ENCODE measurements around the gene NPM1.

NPM1 gene

GRCh38 chr5:171426266-171426665 is 38.6 kb downstream of the NPM1 start:
- in situ Hi-C loops (cut with MboI; ENCODE audit: low sequenced_read_pairs): no loop called here

GRCh38 chr5:171426680-171427079 is 39.0 kb downstream of the NPM1 start:
- in situ Hi-C loops (cut with MboI; ENCODE audit: low sequenced_read_pairs): no loop called here

GRCh38 chr5:171427318-171428167 is 39.9 kb downstream of the NPM1 start:
- in situ Hi-C loops (cut with MboI; ENCODE audit: low sequenced_read_pairs): no loop called here

- in situ Hi-C loops (cut with MboI; ENCODE audit: low sequenced_read_pairs): no loop called here
Observed at GRCh38 chr5:171428168-171428696, 40.6 kb downstream of the NPM1 start.

- in situ Hi-C loops (cut with MboI; ENCODE audit: low sequenced_read_pairs): no loop called here
Observed at GRCh38 chr5:171428809-171429542, 41.3 kb downstream of the NPM1 start.

GRCh38 chr5:171429543-171429910 is 41.9 kb downstream of the NPM1 start:
- in situ Hi-C loops (cut with MboI; ENCODE audit: low sequenced_read_pairs): no loop called here

- in situ Hi-C loops (cut with MboI; ENCODE audit: low sequenced_read_pairs): no loop called here
Observed at GRCh38 chr5:171431251-171431777, 43.7 kb downstream of the NPM1 start.

- in situ Hi-C loops (cut with MboI; ENCODE audit: low sequenced_read_pairs): no loop called here
Observed at GRCh38 chr5:171432076-171432475, 44.4 kb downstream of the NPM1 start.

GRCh38 chr5:171432583-171433351 is 45.1 kb downstream of the NPM1 start:
- in situ Hi-C loops (cut with MboI; ENCODE audit: low sequenced_read_pairs): no loop called here

- in situ Hi-C loops (cut with MboI; ENCODE audit: low sequenced_read_pairs): no loop called here
Observed at GRCh38 chr5:171433352-171433698, 45.7 kb downstream of the NPM1 start.

GRCh38 chr5:171433982-171434676 is 46.5 kb downstream of the NPM1 start:
- in situ Hi-C loops (cut with MboI; ENCODE audit: low sequenced_read_pairs): no loop called here

- in situ Hi-C loops (cut with MboI; ENCODE audit: low sequenced_read_pairs): no loop called here
Observed at GRCh38 chr5:171434874-171435273, 47.2 kb downstream of the NPM1 start.

GRCh38 chr5:171435908-171436307 is 48.3 kb downstream of the NPM1 start:
- in situ Hi-C loops (cut with MboI; ENCODE audit: low sequenced_read_pairs): no loop called here

GRCh38 chr5:171436804-171437285 is 49.2 kb downstream of the NPM1 start:
- in situ Hi-C loops (cut with MboI; ENCODE audit: low sequenced_read_pairs): no loop called here

GRCh38 chr5:171437286-171437821 is 49.7 kb downstream of the NPM1 start:
- in situ Hi-C loops (cut with MboI; ENCODE audit: low sequenced_read_pairs): no loop called here

GRCh38 chr5:171438738-171439137 is 51.1 kb downstream of the NPM1 start:
- in situ Hi-C loops (cut with MboI; ENCODE audit: low sequenced_read_pairs): no loop called here

- in situ Hi-C loops (cut with MboI; ENCODE audit: low sequenced_read_pairs): no loop called here
Observed at GRCh38 chr5:171441246-171441791, 53.7 kb downstream of the NPM1 start.

GRCh38 chr5:171442287-171443042 is 54.8 kb downstream of the NPM1 start:
- in situ Hi-C loops (cut with MboI; ENCODE audit: low sequenced_read_pairs): no loop called here

- in situ Hi-C loops (cut with MboI; ENCODE audit: low sequenced_read_pairs): no loop called here
Observed at GRCh38 chr5:171444582-171444981, 56.9 kb downstream of the NPM1 start.

Data from HL-60/S4 treated with retinoic acid at 250 ng/mL for 4 days and 3 days (cell line).